ENCODE results near the gene BRME1. TPM values are rescaled to one million over a fixed set of nuclear protein-coding genes. Genes with fewer than 3 reads are reported as not detected.
"Not testable (repeated sequence)": the region's sequence is repeated elsewhere in the genome, so short reads cannot be mapped to it uniquely, and the experiment has no call there.

BRME1 gene
- total RNA-seq, 1 experiment from 2014 or later, result 2.1 TPM

- DNase-seq (ENCODE audit: low read depth), result no peak
Observed at GRCh38 chr19:13926715-13927114, 20.8 kb upstream of the BRME1 start.

- no peak for DNase-seq (ENCODE audit: low read depth)
Observed at GRCh38 chr19:13926010-13926409, 20.1 kb upstream of the BRME1 start.

- no peak for DNase-seq (ENCODE audit: low read depth)
Observed at GRCh38 chr19:13923194-13923987, 17.5 kb upstream of the BRME1 start.

- DNase-seq (ENCODE audit: low read depth), result not testable (repeated sequence)
Observed at GRCh38 chr19:13922118-13922517, 16.2 kb upstream of the BRME1 start.

- DNase-seq (ENCODE audit: low read depth), result peak; percentile 63
Observed at GRCh38 chr19:13920940-13921747, 15.2 kb upstream of the BRME1 start.

GRCh38 chr19:13920524-13920923, 14.6 kb upstream of the BRME1 start:
- no peak for DNase-seq (ENCODE audit: low read depth)

- DNase-seq (ENCODE audit: low read depth), result no peak
Observed at GRCh38 chr19:13918726-13919411, 13.0 kb upstream of the BRME1 start.

GRCh38 chr19:13917888-13918406, 12.0 kb upstream of the BRME1 start:
- DNase-seq (ENCODE audit: low read depth), result no peak

GRCh38 chr19:13914777-13915176, 8.9 kb upstream of the BRME1 start:
- DNase-seq (ENCODE audit: low read depth), result no peak

- DNase-seq (ENCODE audit: low read depth), result no peak
Observed at GRCh38 chr19:13913352-13913751, 7.4 kb upstream of the BRME1 start.

GRCh38 chr19:13909430-13909829, 3.5 kb upstream of the BRME1 start:
- no peak for DNase-seq (ENCODE audit: low read depth)

- DNase-seq (ENCODE audit: low read depth), result no peak
Observed at GRCh38 chr19:13908674-13909073, 2.8 kb upstream of the BRME1 start.

GRCh38 chr19:13906910-13907309, 993 bp upstream of the BRME1 start:
- no peak for DNase-seq (ENCODE audit: low read depth)

- DNase-seq (ENCODE audit: low read depth), result no peak
Observed at GRCh38 chr19:13906521-13906904, 596 bp upstream of the BRME1 start.

GRCh38 chr19:13902993-13903555, 2.8 kb downstream of the BRME1 start:
- DNase-seq (ENCODE audit: low read depth), result no peak

- no peak for DNase-seq (ENCODE audit: low read depth)
Observed at GRCh38 chr19:13899912-13900584, 5.9 kb downstream of the BRME1 start.

GRCh38 chr19:13899393-13899792, 6.5 kb downstream of the BRME1 start:
- no peak for DNase-seq (ENCODE audit: low read depth)

GRCh38 chr19:13896227-13896626, 9.7 kb downstream of the BRME1 start:
- DNase-seq (ENCODE audit: low read depth), result no peak

GRCh38 chr19:13894552-13894951, 11.4 kb downstream of the BRME1 start:
- DNase-seq (ENCODE audit: low read depth), result no peak

GRCh38 chr19:13892870-13893269, 13.0 kb downstream of the BRME1 start:
- DNase-seq (ENCODE audit: low read depth), result no peak

GRCh38 chr19:13890136-13890535, 15.8 kb downstream of the BRME1 start:
- DNase-seq (ENCODE audit: low read depth), result no peak

Measured in Daoy (cell line).